A673 (cell line): ENCODE data around the gene MSH2. TPM values are rescaled to one million over a fixed set of nuclear protein-coding genes. Genes with fewer than 3 reads are reported as not detected.
"Not testable (repeated sequence)": the region's sequence is repeated elsewhere in the genome, so short reads cannot be mapped to it uniquely, and the experiment has no call there.

Source experiments
- BruUV-seq: library from RNA; stranded (reverse); fragments of 400-500 nt; replicated peaks from 2 replicates; lab custom pipeline; 2021; lab: Mats Ljungman, UMichigan
- CTCF ChIA-PET: fragments of 300-600 bp; sonication (Branson Sonifier 250); formaldehyde crosslinking; loops from one replicate; lab custom pipeline; 2022; ENCODE audit warnings: antibody characterized with exemption; lab: Charles Lee
- POLR2A ChIA-PET: fragments of 300-600 bp; sonication (Branson Sonifier 250); formaldehyde crosslinking; loops from one replicate; lab custom pipeline; 2022; ENCODE audit warnings: antibody characterized with exemption; ENCODE audit not compliant: low non-redundant PET; lab: Charles Lee
- DNase-seq: peaks from one replicate; pipeline ENCODE4 v3.0.0-alpha.2; 2015; ENCODE audit warnings: low spot score
- H3K27ac ChIP-seq: fragments of 200-600 bp; sonication (generic); 2 replicates; pipeline ENCODE4 v1.5.1; 2016; ENCODE audit warnings: mixed run types, low read depth, mild to moderate bottlenecking, mixed read lengths, antibody characterized with exemption, low read length; ENCODE audit not compliant: poor library complexity, severe bottlenecking
- H3K27me3 ChIP-seq: fragments of 200-600 bp; sonication (generic); replicated peaks from 2 replicates; pipeline ENCODE4 v1.6.1; 2017; ENCODE audit warnings: mixed run types, low read depth, mild to moderate bottlenecking, mixed read lengths, antibody characterized with exemption, low read length; ENCODE audit not compliant: insufficient read depth, poor library complexity
- H3K36me3 ChIP-seq: fragments of 200-600 bp; sonication (generic); 2 replicates; pipeline ENCODE4 v1.6.1; 2016; ENCODE audit warnings: mixed run types, mild to moderate bottlenecking, mixed read lengths, antibody characterized with exemption, low read length; ENCODE audit not compliant: insufficient read depth, poor library complexity, severe bottlenecking
- H3K4me1 ChIP-seq: fragments of 200-600 bp; sonication (generic); 2 replicates; pipeline ENCODE4 v1.6.1; 2017; ENCODE audit warnings: mixed run types, mild to moderate bottlenecking, mixed read lengths, antibody characterized with exemption, low read length; ENCODE audit not compliant: insufficient read depth, poor library complexity, severe bottlenecking
- H3K4me3 ChIP-seq: fragments of 200-600 bp; sonication (generic); 2 replicates; pipeline ENCODE4 v1.5.1; 2016; ENCODE audit warnings: low read depth, mixed run types, mild to moderate bottlenecking, mixed read lengths, low read length; ENCODE audit not compliant: poor library complexity, severe bottlenecking
- H3K9me3 ChIP-seq: fragments of 200-600 bp; sonication (generic); 2 replicates; pipeline ENCODE4 v1.6.1; 2016; ENCODE audit warnings: mixed run types, low read depth, mild to moderate bottlenecking, mixed read lengths, antibody characterized with exemption, low read length; ENCODE audit not compliant: poor library complexity, severe bottlenecking
- CTCF ChIP-seq: fragments of 300-800, 200-600 bp; sonication (generic); conservative IDR thresholded peaks from 2 replicates; pipeline ENCODE4 v1.5.1; 2017; ENCODE audit warnings: low read depth, mild to moderate bottlenecking, antibody characterized with exemption, low read length, moderate library complexity, mixed read lengths
- EZH2 ChIP-seq: fragments of 200-600 bp; sonication (generic); IDR thresholded peaks from 2 replicates; pipeline ENCODE4 v1.6.1; 2017; ENCODE audit warnings: borderline replicate concordance, low read depth, mild to moderate bottlenecking, mixed read lengths, antibody characterized with exemption, low read length; ENCODE audit not compliant: poor library complexity, severe bottlenecking
- intact Hi-C: fragments of 100-400 bp; cut with micrococcal nuclease; formaldehyde crosslinking; loops from one replicate; pipeline ENCODE4 v1.10.0; 2022; ENCODE audit not compliant: unreplicated experiment
- total RNA-seq: library from RNA; stranded (reverse); gene quantifications from 2 replicates; pipeline ENCODE4 v1.2.3, GENCODE V29; 2021

The MSH2 gene
- total RNA-seq, 1 experiment from 2014 or later = 83.7 TPM

GRCh38 chr2:47451790-47452189 lies 48.8 kb downstream of the MSH2 start:
- BruUV-seq = no TSS peak
- H3K36me3 ChIP-seq = peaks cover 15% of the 10 kb centered on the region
- no peaks in the 10 kb centered on the region for H3K27me3 ChIP-seq
- H3K27ac ChIP-seq = no peak overlapping the region
- no peak for DNase-seq
- POLR2A ChIA-PET = no interaction called here
- intact Hi-C loops = no loop called here
- TF ChIP-seq CTCF (no peak), EZH2 (no peak)
- no peak overlapping the region for H3K4me3 ChIP-seq
- no peaks in the 10 kb centered on the region for H3K9me3 ChIP-seq
- CTCF ChIA-PET = no interaction called here
- H3K4me1 ChIP-seq = no peaks in the 10 kb centered on the region

GRCh38 chr2:47452761-47453160 lies 49.8 kb downstream of the MSH2 start:
- peaks cover 7% of the 10 kb centered on the region for H3K36me3 ChIP-seq
- no TSS peak for BruUV-seq
- no peaks in the 10 kb centered on the region for H3K27me3 ChIP-seq
- H3K9me3 ChIP-seq = no peaks in the 10 kb centered on the region
- CTCF ChIA-PET = no interaction called here
- TF ChIP-seq EZH2 = no peak
- POLR2A ChIA-PET = no interaction called here
- H3K4me3 ChIP-seq = no peak overlapping the region
- intact Hi-C loops = no loop called here
- no peak overlapping the region for H3K27ac ChIP-seq
- no peaks in the 10 kb centered on the region for H3K4me1 ChIP-seq
- no peak for DNase-seq

- H3K4me1 ChIP-seq, H3K27me3 ChIP-seq, H3K9me3 ChIP-seq, H3K27ac ChIP-seq, DNase-seq, CTCF ChIA-PET, intact Hi-C loops, POLR2A ChIA-PET, H3K4me3 ChIP-seq, H3K36me3 ChIP-seq, BruUV-seq: not testable (repeated sequence)
These were observed 51.9 kb downstream of the MSH2 start for GRCh38 chr2:47454818-47455217.

- no peak for TF ChIP-seq EZH2
- TF ChIP-seq CTCF = no peak
- no peak overlapping the region for H3K4me3 ChIP-seq
- DNase-seq = no peak
- ChIA-PET POLR2A (no interaction called here), CTCF (no interaction called here)
- H3K27ac ChIP-seq = no peak overlapping the region
- no peaks in the 10 kb centered on the region for H3K36me3 ChIP-seq
- no TSS peak for BruUV-seq
- intact Hi-C loops = no loop called here
- no peaks in the 10 kb centered on the region for H3K4me1 ChIP-seq
- no peaks in the 10 kb centered on the region for H3K27me3 ChIP-seq
- H3K9me3 ChIP-seq = no peaks in the 10 kb centered on the region
These were observed 52.5 kb downstream of the MSH2 start for GRCh38 chr2:47455411-47455810.
